ENCODE measurements around the gene HDAC9.

- TF ChIP-seq CTCF (IDR thresholded peaks at IDR 0.05) (no peak), POLR2A (IDR thresholded peaks at IDR 0.05) (no peak)
Observed at GRCh38 chr7:18754766-18755165, 259.2 kb downstream of the HDAC9 start.

Measured in adrenal gland (tissue), 5 donors.